Upper lobe of left lung (tissue), 6 donors: ENCODE measurements around the gene TMCO4. TPM values are rescaled to one million over a fixed set of nuclear protein-coding genes. Genes with fewer than 3 reads are reported as not detected.

Experiments
- ATAC-seq, 2 donors: fragments of 200-7000 bp; cut with Tn5 transposase; one replicate each; pipeline ENCODE4 v1.9.1; 2022; ENCODE audit warnings: mild to moderate bottlenecking in 2 of 2, moderate library complexity in 2 of 2; ENCODE audit not compliant: low FRiP score in 2 of 2
- DNase-seq, 2 donors: peaks; one replicate each; pipeline ENCODE4 v3.0.0-alpha.2; 2019 to 2020
- H3K27ac ChIP-seq, 4 donors: fragments of 200-600 bp; sonication (generic); one replicate each; pipeline ENCODE4 v1.5.1; 2016 to 2019
- H3K27me3 ChIP-seq, 4 donors: fragments of 200-600 bp; sonication (generic); one replicate each; pipeline ENCODE4 v1.5.1; 2017 to 2019
- H3K36me3 ChIP-seq, 4 donors: fragments of 200-600 bp; sonication (generic); one replicate each; pipeline ENCODE4 v1.5.1; 2016 to 2019
- H3K4me1 ChIP-seq, 4 donors: fragments of 200-600 bp; sonication (generic); one replicate each; pipeline ENCODE4 v1.5.1; 2018 to 2019
- H3K4me3 ChIP-seq, 4 donors: fragments of 200-600 bp; sonication (generic); one replicate each; pipeline ENCODE4 v1.5.1; 2017 to 2019; ENCODE audit warnings: mild to moderate bottlenecking in 2 of 4, moderate library complexity in 1 of 4
- H3K9me3 ChIP-seq, 4 donors: fragments of 200-600 bp; sonication (generic); one replicate each; pipeline ENCODE4 v1.5.1; 2018 to 2019
- EP300 ChIP-seq, 4 donors: sonication (generic); formaldehyde crosslinking; IDR thresholded peaks; one replicate each; pipeline ENCODE4 v1.5.1; 2017; ENCODE audit warnings: antibody characterized with exemption in 4 of 4, control low read depth in 2 of 4
- POLR2A ChIP-seq, 4 donors: fragments of 450-650 bp; IDR thresholded peaks; one replicate each; pipeline ENCODE4 v1.5.1; 2016 to 2017; ENCODE audit warnings: antibody characterized with exemption in 4 of 4, mild to moderate bottlenecking in 2 of 4
- POLR2AphosphoS5 ChIP-seq, 2 donors: sonication (generic); formaldehyde crosslinking; IDR thresholded peaks; one replicate each; pipeline ENCODE4 v1.5.1; 2017; ENCODE audit warnings: antibody characterized with exemption in 2 of 2
- WGBS, 2 donors: methylation state at CpG; one replicate each; pipeline ENCODE4 v1.1.5; 2017 to 2018; 5-methylcytosine and 5-hydroxymethylcytosine counted together
- total RNA-seq, 6 donors: library from RNA; depleted of rRNA in 4 of 6; stranded (reverse); fragments of >200 nt in 4 of 6; gene quantifications; one replicate each; pipeline versions ENCODE4 v1.1.0 to v1.2.1, GENCODE V29; 2016 to 2021
- TF ChIP-seq, protein P1 (sequence below), 6 experiments: fragments of 450-650 bp in 4 of 6; fragments of 200-600 bp in 2 of 6; sonication (generic) in 2 of 6; IDR thresholded peaks; one replicate each; pipeline ENCODE4 v1.5.1; 2016 to 2019; ENCODE audit warnings: antibody characterized with exemption in 6 of 6
- donor health status: DM: no; HTN: no; CAD: no; lungs with moderate emphysema.
- donor health status: DM: no; HTN: yes; CAD: no; lungs with severe emphysema.

TMCO4 gene
- total RNA-seq, 6 donors from 2014 or later = 19.1 to 46.1 (median 24.9) TPM

- DNase-seq = peak in 1 of 2 donors; percentile 85
- ATAC-seq = no peak
- Histone ChIP-seq H3K9me3 (no peaks in the 10 kb centered on the region), H3K27ac (no peak overlapping the region), H3K27me3 (no peaks in the 10 kb centered on the region), H3K4me3 (no peak overlapping the region), H3K36me3 (peaks cover 0 to 12% (median 0%) of the 10 kb centered on the region in 4 donors), H3K4me1 (no peaks in the 10 kb centered on the region)
- WGBS, 2 donors = 88 to 96% methylated on average over 5 to 33 of the region's 34 CpGs
- TF ChIP-seq, protein P1, sequence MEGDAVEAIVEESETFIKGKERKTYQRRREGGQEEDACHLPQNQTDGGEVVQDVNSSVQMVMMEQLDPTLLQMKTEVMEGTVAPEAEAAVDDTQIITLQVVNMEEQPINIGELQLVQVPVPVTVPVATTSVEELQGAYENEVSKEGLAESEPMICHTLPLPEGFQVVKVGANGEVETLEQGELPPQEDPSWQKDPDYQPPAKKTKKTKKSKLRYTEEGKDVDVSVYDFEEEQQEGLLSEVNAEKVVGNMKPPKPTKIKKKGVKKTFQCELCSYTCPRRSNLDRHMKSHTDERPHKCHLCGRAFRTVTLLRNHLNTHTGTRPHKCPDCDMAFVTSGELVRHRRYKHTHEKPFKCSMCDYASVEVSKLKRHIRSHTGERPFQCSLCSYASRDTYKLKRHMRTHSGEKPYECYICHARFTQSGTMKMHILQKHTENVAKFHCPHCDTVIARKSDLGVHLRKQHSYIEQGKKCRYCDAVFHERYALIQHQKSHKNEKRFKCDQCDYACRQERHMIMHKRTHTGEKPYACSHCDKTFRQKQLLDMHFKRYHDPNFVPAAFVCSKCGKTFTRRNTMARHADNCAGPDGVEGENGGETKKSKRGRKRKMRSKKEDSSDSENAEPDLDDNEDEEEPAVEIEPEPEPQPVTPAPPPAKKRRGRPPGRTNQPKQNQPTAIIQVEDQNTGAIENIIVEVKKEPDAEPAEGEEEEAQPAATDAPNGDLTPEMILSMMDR (IDR thresholded peaks at IDR 0.05) = no peak
Observed at GRCh38 chr1:19678931-19679453, 120.7 kb downstream of the TMCO4 start.

DNA sequence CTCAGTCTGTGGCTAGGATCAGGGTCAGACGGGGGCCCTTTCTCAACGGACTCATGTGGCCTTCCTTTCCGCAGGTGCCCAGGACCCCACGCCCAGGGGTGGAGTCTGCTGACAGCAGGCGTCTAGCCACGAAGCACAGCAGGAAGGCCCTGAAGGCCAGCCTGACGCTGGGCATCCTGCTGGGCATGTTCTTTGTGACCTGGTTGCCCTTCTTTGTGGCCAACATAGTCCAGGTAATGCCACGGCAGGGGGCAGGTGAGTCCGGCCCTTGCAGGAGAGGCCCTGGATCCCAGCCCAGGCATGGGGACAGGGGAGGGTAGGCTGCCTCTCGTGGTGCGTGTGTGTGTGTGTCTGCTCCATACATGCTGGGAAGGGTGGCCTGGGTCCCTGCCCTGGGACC lies 121.2 kb downstream of the TMCO4 start:
- WGBS, 2 donors = 79% methylated on average over 8 of the region's 11 CpGs; no CpG with 5 or more reads in 1 of the 2 donors
- no peaks in the 10 kb centered on the region for H3K27me3 ChIP-seq

GRCh38 chr1:19676438-19676922 lies 123.2 kb downstream of the TMCO4 start:
- DNase-seq (no peak), ATAC-seq (peak in 1 of 2 donors; percentile 93)
- no peaks in the 10 kb centered on the region for H3K27me3 ChIP-seq
- no peak for TF ChIP-seq POLR2A (IDR thresholded peaks at IDR 0.05)
- no peak for TF ChIP-seq EP300 (IDR thresholded peaks at IDR 0.05)
- TF ChIP-seq POLR2AphosphoS5 (IDR thresholded peaks at IDR 0.05) = no peak
- TF ChIP-seq, protein P1 (IDR thresholded peaks at IDR 0.05) = no peak
- no peak overlapping the region for H3K4me3 ChIP-seq
- H3K4me1 ChIP-seq = no peaks in the 10 kb centered on the region
- WGBS, 2 donors = 31 to 36% methylated on average over 12 to 13 of the region's 13 CpGs
- no peaks in the 10 kb centered on the region for H3K36me3 ChIP-seq
- H3K27ac ChIP-seq = no peak overlapping the region
- H3K9me3 ChIP-seq = no peaks in the 10 kb centered on the region

More for the DNA sequence above, 121.2 kb downstream of the TMCO4 start:
- H3K4me1 ChIP-seq = no peaks in the 10 kb centered on the region
- H3K4me3 ChIP-seq = no peak overlapping the region
- H3K9me3 ChIP-seq = no peaks in the 10 kb centered on the region
- TF ChIP-seq EP300 (IDR thresholded peaks at IDR 0.05) (no peak), POLR2A (IDR thresholded peaks at IDR 0.05) (no peak), POLR2AphosphoS5 (IDR thresholded peaks at IDR 0.05) (no peak)
- TF ChIP-seq, protein P1 (IDR thresholded peaks at IDR 0.05) = no peak
- ATAC-seq (no peak), DNase-seq (peak in 1 of 2 donors; percentile 50)
- H3K36me3 ChIP-seq = peaks cover 0 to 12% (median 0%) of the 10 kb centered on the region in 4 donors
- no peak overlapping the region for H3K27ac ChIP-seq

- Histone ChIP-seq H3K27me3 (no peaks in the 10 kb centered on the region), H3K4me3 (no peak overlapping the region), H3K27ac (no peak overlapping the region), H3K9me3 (no peaks in the 10 kb centered on the region), H3K4me1 (no peaks in the 10 kb centered on the region), H3K36me3 (no peaks in the 10 kb centered on the region)
- 74 to 75% methylated on average over 4 to 5 of the region's 5 CpGs for WGBS, 2 donors
- DNase-seq (no peak), ATAC-seq (no peak)
- TF ChIP-seq EP300 (IDR thresholded peaks at IDR 0.05) (no peak), POLR2A (IDR thresholded peaks at IDR 0.05) (no peak), POLR2AphosphoS5 (IDR thresholded peaks at IDR 0.05) (no peak)
- TF ChIP-seq, protein P1 (IDR thresholded peaks at IDR 0.05) = no peak
Observed at GRCh38 chr1:19675797-19676196, 123.9 kb downstream of the TMCO4 start.

DNA sequence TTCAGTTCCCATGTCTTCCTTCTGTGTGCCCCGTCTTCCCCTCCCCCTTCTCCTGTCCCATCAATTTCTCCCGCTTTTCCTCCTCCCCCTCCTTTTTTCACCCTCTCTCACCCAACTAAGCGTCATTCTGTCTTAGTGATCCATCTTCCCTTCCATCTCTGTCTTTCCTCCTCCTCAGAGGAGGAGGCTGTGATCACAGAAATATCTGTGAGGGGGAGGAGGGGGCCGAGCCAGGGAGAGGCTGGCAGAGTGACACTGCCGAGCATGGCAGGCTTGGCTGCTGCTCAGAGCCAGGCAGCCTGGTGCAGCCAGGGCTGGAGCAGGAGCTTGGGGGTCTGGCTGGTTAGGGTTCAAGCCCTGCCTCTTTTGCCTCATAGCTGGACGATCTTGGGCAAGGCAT lies 127.5 kb downstream of the TMCO4 start:
- Histone ChIP-seq H3K4me1 (no peaks in the 10 kb centered on the region), H3K27ac (no peak overlapping the region), H3K27me3 (no peaks in the 10 kb centered on the region), H3K36me3 (no peaks in the 10 kb centered on the region), H3K9me3 (no peaks in the 10 kb centered on the region), H3K4me3 (no peak overlapping the region)
- ATAC-seq (no peak), DNase-seq (no peak)
- WGBS, 2 donors = 31 to 40% methylated on average over 6 of the region's 6 CpGs
- TF ChIP-seq, protein P1 (IDR thresholded peaks at IDR 0.05) = no peak
- TF ChIP-seq POLR2AphosphoS5 (IDR thresholded peaks at IDR 0.05) = no peak
- TF ChIP-seq EP300 (IDR thresholded peaks at IDR 0.05) = no peak
- TF ChIP-seq POLR2A (IDR thresholded peaks at IDR 0.05) = no peak
